K562 (cell line): ENCODE data around the gene RAPGEF5. TPM values are rescaled to one million over a fixed set of nuclear protein-coding genes. Genes with fewer than 3 reads are reported as not detected.

Experiments used
- ATAC-seq: fragments of 200-7000 bp; cut with Tn5 transposase; 3 replicates; pipeline ENCODE4 v1.9.1; 2020; ENCODE audit warnings: moderate library complexity
- BruUV-seq: library from RNA; stranded (reverse); fragments of 400-500 nt; replicated peaks from 2 replicates; lab custom pipeline; 2021; lab: Mats Ljungman, UMichigan
- CTCF ChIA-PET: fragments of 300-600 bp; formaldehyde crosslinking; extraction: SDS; loops from one replicate; lab custom pipeline; 2021; ENCODE audit warnings: low intra/inter-chr PET ratio; lab: Yijun Ruan, JAX
- POLR2A ChIA-PET: fragments of 300-600, 350-650 bp; sonication (Branson Sonifier 250); formaldehyde crosslinking; extraction: SDS; loops from one replicate; lab custom pipeline; 2021; ENCODE audit warnings: antibody characterized with exemption, inconsistent platforms; lab: Yijun Ruan, JAX
- DNase-seq, 4 experiments: peaks; one replicate each; pipeline versions ENCODE4 v3.0.0 to v3.0.0-alpha.2; 2011 to 2018; ENCODE audit warnings: low spot score in 3 of 4, mixed read lengths in 3 of 4; ENCODE audit errors: extremely low read depth in 1 of 4
- FAIRE-seq: peaks from 2 replicates; lab custom pipeline; 2011; peaks lifted over from hg19 to GRCh38; lab: Jason Lieb, UNC
- H2AFZ ChIP-seq: 2 replicates; pipeline ENCODE4 v1.6.0; 2011; ENCODE audit warnings: low read depth, low read length, control low read depth, inconsistent platforms
- H3K27ac ChIP-seq: fragments of 200-600 bp; 3 replicates; pipeline ENCODE4 v1.8.0; 2011; ENCODE audit warnings: low read depth, mild to moderate bottlenecking, control low read depth, inconsistent platforms, low read length, moderate library complexity, mixed read lengths; ENCODE audit errors: extremely low read depth
- H3K27me3 ChIP-seq, 2 experiments: fragments of 300-600 bp in 1 of 2; 2 replicates in 1 of 2; 3 replicates in 1 of 2; pipeline versions ENCODE4 v1.6.0 to v1.8.0; 2011; ENCODE audit warnings: inconsistent platforms in 2 of 2, low read length in 2 of 2, mild to moderate bottlenecking in 1 of 2, mixed read lengths in 1 of 2, moderate library complexity in 1 of 2; ENCODE audit not compliant: control insufficient read depth in 2 of 2, insufficient read depth in 2 of 2
- H3K36me3 ChIP-seq: fragments of 300-600 bp; 3 replicates; pipeline ENCODE4 v1.8.0; 2011; ENCODE audit warnings: mild to moderate bottlenecking, low read length, inconsistent platforms; ENCODE audit not compliant: control insufficient read depth, insufficient read depth
- H3K4me1 ChIP-seq, 2 experiments: fragments of 200-600 bp in 1 of 2; replicated peaks in 1 of 2; 2 replicates in 1 of 2; 3 replicates in 1 of 2; pipeline versions ENCODE4 v1.5.1 to v1.8.0; 2011; ENCODE audit warnings: inconsistent platforms in 2 of 2, low read length in 2 of 2, mild to moderate bottlenecking in 1 of 2, mixed read lengths in 1 of 2, moderate library complexity in 1 of 2; ENCODE audit not compliant: control insufficient read depth in 2 of 2, insufficient read depth in 2 of 2
- H3K4me2 ChIP-seq: 2 replicates; pipeline ENCODE4 v1.6.1; 2011; ENCODE audit warnings: low read length, control low read depth, inconsistent platforms, mixed read lengths; ENCODE audit not compliant: insufficient read depth
- H3K4me3 ChIP-seq: fragments of 200-600 bp; sonication (generic), shearing (Covaris generic); 2 replicates; pipeline ENCODE4 v1.5.1; 2016; ENCODE audit warnings: control low read depth, inconsistent platforms
- H3K79me2 ChIP-seq: fragments of 200-600 bp; 3 replicates; pipeline ENCODE4 v1.8.0; 2011; ENCODE audit warnings: low read length, inconsistent platforms; ENCODE audit not compliant: control insufficient read depth, insufficient read depth
- H3K9ac ChIP-seq, 2 experiments: 2 replicates each; pipeline versions ENCODE4 v1.6.0 to v1.6.1; 2011; ENCODE audit warnings: low read depth in 2 of 2, low read length in 2 of 2, control low read depth in 1 of 2, inconsistent platforms in 1 of 2, mild to moderate bottlenecking in 1 of 2, mixed read lengths in 1 of 2; ENCODE audit not compliant: insufficient read depth in 1 of 2
- H3K9me1 ChIP-seq: one replicate; pipeline ENCODE4 v1.6.0; 2011; ENCODE audit warnings: inconsistent platforms, mild to moderate bottlenecking, low read length, moderate library complexity; ENCODE audit not compliant: control insufficient read depth, insufficient read depth
- H3K9me3 ChIP-seq: replicated peaks from 2 replicates; pipeline ENCODE4 v1.5.1; 2011; ENCODE audit warnings: low read depth, low read length, inconsistent platforms; ENCODE audit not compliant: control insufficient read depth, insufficient read depth
- H4K20me1 ChIP-seq: replicated peaks from 2 replicates; pipeline ENCODE4 v1.6.1; 2011; ENCODE audit warnings: low read length, inconsistent platforms, mixed read lengths; ENCODE audit not compliant: control insufficient read depth, insufficient read depth
- ATF1 ChIP-seq, 2 experiments: fragments of 450-650 bp in 1 of 2; IDR thresholded peaks; 2 replicates each; pipeline ENCODE4 v1.6.1; 2016; ENCODE audit warnings: missing compliant biosample characterization in 1 of 2, missing genetic modification characterization in 1 of 2
- CBFA2T3 ChIP-seq: fragments of 450-650 bp; IDR thresholded peaks from 2 replicates; pipeline ENCODE4 v1.6.1; 2017
- CSDE1 ChIP-seq, 2 experiments: fragments of 450-650 bp; IDR thresholded peaks; 2 replicates each; pipeline ENCODE4 v1.6.1; 2016; ENCODE audit warnings: mild to moderate bottlenecking in 1 of 2
- DMBX1 ChIP-seq: fragments of 250-450 bp; sonication (Bioruptor Pico); IDR thresholded peaks from 2 replicates; pipeline ENCODE4 v1.8.0; 2022; ENCODE audit warnings: inconsistent platforms, mild to moderate bottlenecking, moderate library complexity, borderline replicate concordance
- EGR1 ChIP-seq: fragments of 450-650 bp; conservative IDR thresholded peaks from 2 replicates; pipeline ENCODE4 v1.6.1; 2017; ENCODE audit warnings: mild to moderate bottlenecking
- FUS ChIP-seq: fragments of 200-400 bp; formaldehyde crosslinking; optimal IDR thresholded peaks from 2 replicates; pipeline ENCODE3; 2017; ENCODE audit warnings: low read depth, low read length
- GTF2E2 ChIP-seq: fragments of 200-800 bp; sonication (Bioruptor generic); IDR thresholded peaks from 2 replicates; pipeline ENCODE4 v1.6.1; 2016; ENCODE audit warnings: missing genetic modification characterization, missing compliant biosample characterization
- HNRNPLL ChIP-seq: fragments of 200-400 bp; formaldehyde crosslinking; IDR thresholded peaks from 2 replicates; pipeline ENCODE4 v1.6.1; 2017; ENCODE audit warnings: low read length, low read depth, mild to moderate bottlenecking; ENCODE audit not compliant: poor library complexity, severe bottlenecking
- MXI1 ChIP-seq: IDR thresholded peaks from 2 replicates; pipeline ENCODE4 v1.6.1; 2011; ENCODE audit warnings: low read depth, mild to moderate bottlenecking, improper control_type of control experiment, low read length
- NFE2 ChIP-seq: IDR thresholded peaks from 2 replicates; pipeline ENCODE4 v1.6.1; 2014; ENCODE audit warnings: antibody characterized with exemption, low read depth
- SMC3 ChIP-seq: conservative IDR thresholded peaks from 2 replicates; pipeline ENCODE4 v1.6.1; 2011; ENCODE audit warnings: low read depth, low read length, improper control_type of control experiment; ENCODE audit not compliant: insufficient read depth
- TCF3 ChIP-seq: sonication (generic); formaldehyde crosslinking; IDR thresholded peaks from 2 replicates; pipeline ENCODE4 v1.4.0; 2020; ENCODE audit warnings: mild to moderate bottlenecking, missing genetic modification reagents
- ZNF324 ChIP-seq: fragments of 250-450 bp; sonication (Bioruptor Pico); IDR thresholded peaks from 2 replicates; pipeline ENCODE4 v1.4.0; 2020; ENCODE audit warnings: mild to moderate bottlenecking
- ZNF551 ChIP-seq: fragments of 250-450 bp; sonication (Bioruptor Pico); IDR thresholded peaks from 2 replicates; pipeline ENCODE4 v1.5.0; 2021; ENCODE audit warnings: mild to moderate bottlenecking, moderate library complexity
- WGBS: fragments of 100-300 bp; shearing (Covaris generic); methylation state at CpG from one replicate; pipeline ENCODE4 v1.1.6; 2016; ENCODE audit warnings: low coverage, mixed read lengths; ENCODE audit not compliant: insufficient coverage; ENCODE audit errors: missing lambda C conversion rate; 5-methylcytosine and 5-hydroxymethylcytosine counted together
- in situ Hi-C: fragments of 300-500 bp; cut with MboI; formaldehyde crosslinking; loops from 4 replicates; pipeline ENCODE4 v1.15.0; 2018; ENCODE audit warnings: inconsistent platforms, mixed read lengths
- intact Hi-C: fragments of 100-400 bp; cut with micrococcal nuclease; formaldehyde crosslinking; loops from 2 replicates; pipeline ENCODE4 v1.14.2; 2022
- polyA plus RNA-seq, 8 experiments: library from polyadenylated mRNA; depleted of rRNA in 4 of 8; stranded (reverse) in 5 of 8; unstranded in 3 of 8; fragments of >200 nt; fragmentation: Nextera tagmentation in 2 of 8; fragmentation: Illumina TruSeq in 1 of 8; extraction: Ambion mirVana in 2 of 8; extraction: Trizol in 1 of 8; gene quantifications; 2 replicates each; pipeline versions ENCODE4 v1.2.1 to v1.2.3, GENCODE V29; 2011 to 2014; ENCODE audit warnings: inconsistent platforms in 1 of 8, missing spikeins in 1 of 8
- total RNA-seq, 7 experiments: library from RNA; depleted of rRNA in 6 of 7; stranded (reverse); fragments of >200 nt in 6 of 7; fragmentation: Illumina TruSeq in 2 of 7; extraction: Trizol in 2 of 7; gene quantifications; 2 replicates each; pipeline versions ENCODE4 v1.2.1 to v1.2.3, GENCODE V29; 2011 to 2021; ENCODE audit warnings: low replicate concordance in 1 of 7
- TF ChIP-seq, protein P1 (sequence below), 2 experiments: fragments of 200-800 bp in 1 of 2; sonication (Bioruptor generic) in 1 of 2; sonication (generic) in 1 of 2; formaldehyde crosslinking in 1 of 2; IDR thresholded peaks in 1 of 2; conservative IDR thresholded peaks in 1 of 2; 2 replicates each; pipeline versions ENCODE4 v1.5.0 to v1.6.1; 2016 to 2020; ENCODE audit warnings: missing compliant biosample characterization in 1 of 2, missing genetic modification characterization in 1 of 2, missing genetic modification reagents in 1 of 2
- TF ChIP-seq, protein P2 (sequence below): sonication (generic); formaldehyde crosslinking; IDR thresholded peaks from 2 replicates; pipeline ENCODE4 v1.8.0; 2022; ENCODE audit warnings: missing genetic modification reagents, mild to moderate bottlenecking, moderate library complexity, borderline replicate concordance
- TF ChIP-seq, protein P3 (sequence below), 3 experiments: fragments of 200-800 bp in 1 of 3; sonication (Bioruptor generic) in 1 of 3; sonication (generic) in 1 of 3; formaldehyde crosslinking in 1 of 3; IDR thresholded peaks; 2 replicates each; pipeline versions ENCODE4 v1.6.1 to v1.8.0; 2016 to 2022; ENCODE audit warnings: mild to moderate bottlenecking in 2 of 3, missing compliant biosample characterization in 2 of 3, missing genetic modification characterization in 2 of 3, missing genetic modification reagents in 1 of 3

RAPGEF5 gene
- total and polyA plus RNA-seq, 9 of the 15 experiments (the other 6 are each of a cell fraction or from before 2014, with no cell fraction given), result 0.39 to 2.0 (median 1.1) TPM

DNA sequence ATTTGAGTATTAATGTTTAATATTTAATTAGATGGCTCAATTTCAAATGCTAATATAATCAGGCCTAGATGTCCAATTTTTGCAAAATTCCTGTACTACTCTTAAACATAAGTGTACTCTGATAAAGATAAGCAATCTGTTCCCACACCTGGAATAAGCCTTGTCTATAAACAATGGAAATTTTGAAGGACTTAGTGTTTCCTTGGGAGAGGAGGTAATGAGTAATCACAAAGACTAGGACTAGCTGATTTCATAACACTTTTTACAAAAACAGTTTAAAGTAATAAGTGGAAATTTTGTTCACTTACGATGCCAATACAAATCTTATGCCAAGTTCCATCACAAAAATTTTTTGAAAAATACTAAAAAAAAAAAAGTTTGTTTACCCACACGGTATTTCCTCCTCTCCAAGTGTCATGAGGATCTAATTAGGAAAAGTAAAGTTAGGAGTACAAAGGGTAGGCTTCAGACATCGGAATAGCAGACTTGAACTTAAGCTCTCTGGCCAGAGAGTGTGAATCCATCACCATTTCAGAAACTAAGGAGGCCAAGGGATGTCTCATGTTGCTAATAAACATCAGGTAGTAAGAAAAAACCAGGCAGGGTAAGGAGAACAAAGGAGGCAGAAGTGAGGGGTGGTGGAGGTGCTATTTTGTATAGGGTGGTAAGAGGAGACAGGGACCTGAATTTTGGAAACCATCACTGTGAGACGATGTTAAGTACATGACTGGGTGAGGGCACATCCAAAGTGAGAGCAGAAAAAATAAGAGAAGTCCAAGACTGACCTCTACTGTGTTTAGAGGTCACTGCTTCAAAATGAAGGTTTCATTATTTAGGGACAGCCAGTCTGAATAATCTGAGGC lies 61.3 kb downstream of the RAPGEF5 start (continued):
- TF ChIP-seq, protein P1, sequence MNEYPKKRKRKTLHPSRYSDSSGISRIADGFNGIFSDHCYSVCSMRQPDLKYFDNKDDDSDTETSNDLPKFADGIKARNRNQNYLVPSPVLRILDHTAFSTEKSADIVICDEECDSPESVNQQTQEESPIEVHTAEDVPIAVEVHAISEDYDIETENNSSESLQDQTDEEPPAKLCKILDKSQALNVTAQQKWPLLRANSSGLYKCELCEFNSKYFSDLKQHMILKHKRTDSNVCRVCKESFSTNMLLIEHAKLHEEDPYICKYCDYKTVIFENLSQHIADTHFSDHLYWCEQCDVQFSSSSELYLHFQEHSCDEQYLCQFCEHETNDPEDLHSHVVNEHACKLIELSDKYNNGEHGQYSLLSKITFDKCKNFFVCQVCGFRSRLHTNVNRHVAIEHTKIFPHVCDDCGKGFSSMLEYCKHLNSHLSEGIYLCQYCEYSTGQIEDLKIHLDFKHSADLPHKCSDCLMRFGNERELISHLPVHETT (CRISPR knock-in tag; conservative IDR thresholded peaks at IDR 0.05 in 1 of 2, IDR thresholded peaks at IDR 0.05 in 1 of 2), result no peak
- TF ChIP-seq, protein P2, sequence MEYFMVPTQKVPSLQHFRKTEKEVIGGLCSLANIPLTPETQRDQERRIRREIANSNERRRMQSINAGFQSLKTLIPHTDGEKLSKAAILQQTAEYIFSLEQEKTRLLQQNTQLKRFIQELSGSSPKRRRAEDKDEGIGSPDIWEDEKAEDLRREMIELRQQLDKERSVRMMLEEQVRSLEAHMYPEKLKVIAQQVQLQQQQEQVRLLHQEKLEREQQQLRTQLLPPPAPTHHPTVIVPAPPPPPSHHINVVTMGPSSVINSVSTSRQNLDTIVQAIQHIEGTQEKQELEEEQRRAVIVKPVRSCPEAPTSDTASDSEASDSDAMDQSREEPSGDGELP (CRISPR knock-in tag), result no peak
- TF ChIP-seq SMC3 (no peak), FUS (no peak), NFE2 (no peak), CBFA2T3 (no peak)

DNA sequence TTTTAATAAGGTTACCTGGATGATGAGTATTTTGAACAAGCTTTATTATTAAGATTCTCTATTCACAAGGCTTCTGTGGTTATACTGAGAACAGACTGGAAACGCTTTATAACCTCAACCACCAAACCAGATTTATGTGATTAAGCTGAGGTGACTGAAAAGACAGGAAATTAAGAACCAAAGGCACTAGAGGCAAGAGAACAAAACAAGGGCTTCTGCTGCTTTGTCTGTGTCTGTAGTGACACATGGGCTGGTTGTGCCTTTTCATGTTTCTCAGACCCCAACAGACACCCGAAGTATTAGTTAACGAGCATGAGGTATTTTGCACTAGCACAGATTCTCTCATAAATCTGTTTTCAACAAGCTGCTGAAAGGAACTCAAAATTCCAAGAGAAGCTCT lies 64.4 kb downstream of the RAPGEF5 start:
- FAIRE-seq, result no peak
- in situ Hi-C loops (loop anchor here (10.0 kb wide), 1 partner anchor 178 kb away; no protein-coding TSS in a partner anchor), intact Hi-C loops (no loop called here)
- ChIA-PET POLR2A (interaction anchor here (0.5 to 1.4 kb wide), 2 partner anchors 10 to 26 kb away, joined by 3 to 9 read pairs; no protein-coding TSS in a partner anchor), CTCF (no interaction called here)
- H3K9me1 ChIP-seq, result no peaks in the 10 kb centered on the region
- no peak overlapping the region for H2AFZ ChIP-seq
- no peak overlapping the region for H3K27ac ChIP-seq
- H3K4me3 ChIP-seq, result no peak overlapping the region
- no peaks in the 10 kb centered on the region for H3K36me3 ChIP-seq
- no peaks in the 10 kb centered on the region for H4K20me1 ChIP-seq
- BruUV-seq, result no TSS peak
- 0% methylated on average over 3 of the region's 3 CpGs for WGBS
- H3K79me2 ChIP-seq, result no peaks in the 10 kb centered on the region
- no peak for ATAC-seq
- H3K4me2 ChIP-seq, result no peak overlapping the region
- peaks cover 4 to 7% of the 10 kb centered on the region in 2 experiments; a peak in 3 of 5 replicates for H3K27me3 ChIP-seq
- DNase-seq, result no peak
- H3K4me1 ChIP-seq, result no peaks in the 10 kb centered on the region; a peak in 1 of 5 replicates
- H3K9me3 ChIP-seq, result no peaks in the 10 kb centered on the region
- no peak overlapping the region for H3K9ac ChIP-seq
- TF ChIP-seq ATF1 (CRISPR knock-in tag; IDR thresholded peaks at IDR 0.05), result no peak
- TF ChIP-seq ATF1 (tag; IDR thresholded peaks at IDR 0.05), result no peak
- no peak for TF ChIP-seq CSDE1 (IDR thresholded peaks at IDR 0.05)
- TF ChIP-seq ZNF551 (CRISPR knock-in tag), result no peak
- no peak for TF ChIP-seq TCF3 (CRISPR knock-in tag)
- no peak for TF ChIP-seq GTF2E2 (tag)
- TF ChIP-seq HNRNPLL, result no peak
- TF ChIP-seq ZNF324, result no peak
- TF ChIP-seq DMBX1 (CRISPR knock-in tag), result no peak
- TF ChIP-seq EGR1, result no peak
- no peak for TF ChIP-seq MXI1
- TF ChIP-seq, protein P3, sequence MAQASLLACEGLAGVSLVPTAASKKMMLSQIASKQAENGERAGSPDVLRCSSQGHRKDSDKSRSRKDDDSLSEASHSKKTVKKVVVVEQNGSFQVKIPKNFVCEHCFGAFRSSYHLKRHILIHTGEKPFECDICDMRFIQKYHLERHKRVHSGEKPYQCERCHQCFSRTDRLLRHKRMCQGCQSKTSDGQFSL (CRISPR knock-in tag; IDR thresholded peaks at IDR 0.05), result no peak
- TF ChIP-seq, protein P3 (tag; IDR thresholded peaks at IDR 0.05), result no peak
